CD14-positive monocyte (primary cell): ENCODE results near the gene ERG. TPM values are rescaled to one million over a fixed set of nuclear protein-coding genes. Genes with fewer than 3 reads are reported as not detected.

ENCODE experiments used
- DNase-seq, 3 donors: peaks; one replicate each; pipeline ENCODE4 v3.0.0-alpha.2; 2011 to 2022
- H2AFZ ChIP-seq: 2 replicates; pipeline ENCODE4 v1.6.0; 2012; ENCODE audit warnings: mild to moderate bottlenecking, low read depth, low read length, inconsistent platforms; ENCODE audit not compliant: insufficient read depth, poor library complexity, severe bottlenecking
- H3K27ac ChIP-seq, 2 donors: 1 replicate in 1 of 2; 2 replicates in 1 of 2; pipeline ENCODE4 v1.5.1; 2012 to 2013; ENCODE audit warnings: low read length in 2 of 2, control low read depth in 1 of 2, inconsistent platforms in 1 of 2, low read depth in 1 of 2, mild to moderate bottlenecking in 1 of 2
- H3K27me3 ChIP-seq, 2 donors: one replicate each; pipeline versions ENCODE4 v1.6.0 to v1.6.1; 2011 to 2013; ENCODE audit warnings: low read length in 2 of 2; ENCODE audit not compliant: control insufficient read depth in 2 of 2, insufficient read depth in 2 of 2
- H3K36me3 ChIP-seq, 2 donors: replicated peaks in 1 of 2; 1 replicate in 1 of 2; 2 replicates in 1 of 2; pipeline versions ENCODE4 v1.5.1 to v1.6.1; 2012 to 2013; ENCODE audit warnings: low read length in 2 of 2, control low read depth in 1 of 2, inconsistent platforms in 1 of 2, mild to moderate bottlenecking in 1 of 2; ENCODE audit not compliant: insufficient read depth in 2 of 2, control insufficient read depth in 1 of 2
- H3K4me1 ChIP-seq, 2 donors: 1 replicate in 1 of 2; 2 replicates in 1 of 2; pipeline versions ENCODE4 v1.5.1 to v1.6.1; 2012 to 2013; ENCODE audit warnings: low read length in 2 of 2, control low read depth in 1 of 2, inconsistent platforms in 1 of 2, mild to moderate bottlenecking in 1 of 2, moderate library complexity in 1 of 2; ENCODE audit not compliant: insufficient read depth in 2 of 2, control insufficient read depth in 1 of 2
- H3K4me2 ChIP-seq: replicated peaks from 2 replicates; pipeline ENCODE3; 2012; ENCODE audit warnings: low read length, moderate library complexity, mild to moderate bottlenecking; ENCODE audit not compliant: poor library complexity, severe bottlenecking; ENCODE audit errors: extremely low read depth
- H3K4me3 ChIP-seq, 3 experiments: fragments of 200-600 bp in 1 of 3; sonication (generic) in 1 of 3; replicated peaks in 1 of 3; 1 replicate in 2 of 3; 2 replicates in 1 of 3; pipeline ENCODE4 v1.5.1; 2011 to 2013; ENCODE audit warnings: low read length in 3 of 3, mild to moderate bottlenecking in 3 of 3, control low read depth in 2 of 3, low read depth in 2 of 3, inconsistent platforms in 1 of 3, moderate library complexity in 1 of 3
- H3K79me2 ChIP-seq: 2 replicates; pipeline ENCODE4 v1.6.0; 2012; ENCODE audit warnings: mild to moderate bottlenecking, control low read depth, inconsistent platforms, low read length, moderate library complexity; ENCODE audit not compliant: insufficient read depth
- H3K9ac ChIP-seq: 2 replicates; pipeline ENCODE4 v1.6.0; 2017; ENCODE audit warnings: low read length, mild to moderate bottlenecking; ENCODE audit not compliant: insufficient read depth, poor library complexity, severe bottlenecking
- H3K9me3 ChIP-seq, 2 donors: replicated peaks in 1 of 2; 1 replicate in 1 of 2; 2 replicates in 1 of 2; pipeline versions ENCODE4 v1.5.1 to v1.6.1; 2012 to 2013; ENCODE audit warnings: low read length in 2 of 2, control low read depth in 1 of 2; ENCODE audit not compliant: control insufficient read depth in 1 of 2, insufficient read depth in 1 of 2
- H4K20me1 ChIP-seq: 2 replicates; pipeline ENCODE4 v1.6.0; 2012; ENCODE audit warnings: mild to moderate bottlenecking, low read length, control low read depth, moderate library complexity; ENCODE audit not compliant: insufficient read depth
- H3K27ac Mint-ChIP-seq, 7 donors: one replicate each; pipeline ENCODE4 v1.8.0; 2020; ENCODE audit warnings: mild to moderate bottlenecking in 7 of 7, mixed read lengths in 7 of 7, moderate library complexity in 6 of 7, inconsistent platforms in 2 of 7
- H3K27me3 Mint-ChIP-seq, 3 donors: one replicate each; pipeline ENCODE4 v1.8.0; 2021 to 2022; ENCODE audit warnings: low read depth in 3 of 3, mild to moderate bottlenecking in 3 of 3, mixed read lengths in 3 of 3, moderate library complexity in 3 of 3, inconsistent platforms in 1 of 3
- H3K36me3 Mint-ChIP-seq, 2 donors: one replicate each; pipeline ENCODE4 v1.8.0; 2020; ENCODE audit warnings: mixed read lengths in 2 of 2, inconsistent platforms in 1 of 2, mild to moderate bottlenecking in 1 of 2
- H3K4me1 Mint-ChIP-seq: one replicate; pipeline ENCODE4 v1.8.0; 2020; ENCODE audit warnings: mild to moderate bottlenecking, mixed read lengths
- H3K4me3 Mint-ChIP-seq, 2 donors: one replicate each; pipeline ENCODE4 v1.8.0; 2020; ENCODE audit warnings: mild to moderate bottlenecking in 2 of 2, mixed read lengths in 2 of 2, moderate library complexity in 1 of 2
- H3K9me3 Mint-ChIP-seq, 7 donors: one replicate each; pipeline ENCODE4 v1.8.0; 2020 to 2022; ENCODE audit warnings: mixed read lengths in 7 of 7, mild to moderate bottlenecking in 6 of 7, moderate library complexity in 6 of 7, inconsistent platforms in 2 of 7
- WGBS: methylation state at CpG from one replicate; pipeline ENCODE4 v1.1.5; 2013; ENCODE audit warnings: missing lambda C conversion rate; ENCODE audit not compliant: insufficient coverage; 5-methylcytosine and 5-hydroxymethylcytosine counted together
- intact Hi-C, 2 donors: fragments of 100-400 bp; cut with micrococcal nuclease; formaldehyde crosslinking; loops; one replicate each; pipeline versions ENCODE4 v1.15.0 to v1.15.1; 2023
- polyA plus RNA-seq, 3 donors: library from polyadenylated mRNA; depleted of rRNA in 1 of 3; unstranded in 2 of 3; stranded (reverse) in 1 of 3; fragments of 300-500 nt in 2 of 3; fragments of >200 nt in 1 of 3; fragmentation: Illumina TruSeq in 2 of 3; gene quantifications; 1 replicate in 2 of 3; 2 replicates in 1 of 3; pipeline ENCODE4 v1.2.3, GENCODE V29; 2012 to 2021
- TF ChIP-seq, protein P1 (sequence below): fragments of 200-600 bp; IDR thresholded peaks from one replicate; pipeline ENCODE4 v1.8.0; 2022; ENCODE audit warnings: antibody characterized with exemption, mild to moderate bottlenecking

ERG gene
- polyA plus RNA-seq, 3 donors = 0.16 to 0.22 TPM; not detected in 1

DNA sequence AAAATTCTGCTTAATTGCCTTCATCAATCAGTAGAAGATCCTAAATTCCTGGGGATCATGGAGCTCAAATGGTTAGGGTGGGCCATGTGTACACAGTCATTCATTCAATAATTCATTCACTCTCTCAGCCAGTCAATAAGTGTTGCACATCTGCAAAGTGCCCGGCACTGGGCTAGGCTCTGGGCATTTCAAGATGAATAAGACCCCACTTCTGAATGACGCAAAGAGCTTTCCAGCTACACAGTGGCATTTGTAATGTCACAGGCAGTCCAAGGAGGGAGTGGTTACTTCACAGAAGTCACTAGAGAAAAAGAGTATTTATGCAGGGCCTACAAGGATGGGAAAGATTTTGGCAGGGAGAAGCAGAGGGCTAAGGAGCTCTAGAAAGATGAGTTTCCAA lies 148.3 kb downstream of the ERG start:
- Histone ChIP-seq H4K20me1 (no peaks in the 10 kb centered on the region), H3K9me3 (no peaks in the 10 kb centered on the region), H3K27me3 (no peaks in the 10 kb centered on the region), H3K4me2 (no peak overlapping the region), H3K4me1 (peaks cover 25 to 38% of the 10 kb centered on the region in 2 donors), H3K27ac (peak overlapping the region in 1 of 2 donors; percentile 86), H3K79me2 (no peaks in the 10 kb centered on the region), H3K36me3 (no peaks in the 10 kb centered on the region), H3K9ac (no peak overlapping the region), H3K4me3 (no peak overlapping the region), H2AFZ (no peak overlapping the region)
- peak overlapping the region in 2 of 7 donors; percentile 16 to 83 for H3K27ac Mint-ChIP-seq
- H3K27me3 Mint-ChIP-seq = peaks cover 3 to 10% (median 7%) of the 10 kb centered on the region in 3 donors
- DNase-seq = no peak
- intact Hi-C loops = loop anchor here (5.0 to 10.0 kb wide), 2 partner anchors 53 to 645 kb away; no protein-coding TSS in a partner anchor
- peaks cover 0 to 4% of the 10 kb centered on the region in 2 donors for H3K36me3 Mint-ChIP-seq
- peaks cover 0 to 5% (median 3%) of the 10 kb centered on the region in 7 donors for H3K9me3 Mint-ChIP-seq
- TF ChIP-seq, protein P1, sequence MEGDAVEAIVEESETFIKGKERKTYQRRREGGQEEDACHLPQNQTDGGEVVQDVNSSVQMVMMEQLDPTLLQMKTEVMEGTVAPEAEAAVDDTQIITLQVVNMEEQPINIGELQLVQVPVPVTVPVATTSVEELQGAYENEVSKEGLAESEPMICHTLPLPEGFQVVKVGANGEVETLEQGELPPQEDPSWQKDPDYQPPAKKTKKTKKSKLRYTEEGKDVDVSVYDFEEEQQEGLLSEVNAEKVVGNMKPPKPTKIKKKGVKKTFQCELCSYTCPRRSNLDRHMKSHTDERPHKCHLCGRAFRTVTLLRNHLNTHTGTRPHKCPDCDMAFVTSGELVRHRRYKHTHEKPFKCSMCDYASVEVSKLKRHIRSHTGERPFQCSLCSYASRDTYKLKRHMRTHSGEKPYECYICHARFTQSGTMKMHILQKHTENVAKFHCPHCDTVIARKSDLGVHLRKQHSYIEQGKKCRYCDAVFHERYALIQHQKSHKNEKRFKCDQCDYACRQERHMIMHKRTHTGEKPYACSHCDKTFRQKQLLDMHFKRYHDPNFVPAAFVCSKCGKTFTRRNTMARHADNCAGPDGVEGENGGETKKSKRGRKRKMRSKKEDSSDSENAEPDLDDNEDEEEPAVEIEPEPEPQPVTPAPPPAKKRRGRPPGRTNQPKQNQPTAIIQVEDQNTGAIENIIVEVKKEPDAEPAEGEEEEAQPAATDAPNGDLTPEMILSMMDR = no peak
- no peak overlapping the region for H3K4me3 Mint-ChIP-seq
- peaks cover 39% of the 10 kb centered on the region for H3K4me1 Mint-ChIP-seq
- 100% methylated on average over 2 of the region's 2 CpGs for WGBS

- TF ChIP-seq, protein P1 = no peak
Observed at GRCh38 chr21:38349111-38349746, 149.0 kb downstream of the ERG start.

More at GRCh38 chr21:38349111-38349746, 149.0 kb downstream of the ERG start:
- H3K27ac ChIP-seq = no peak overlapping the region
- intact Hi-C loops = loop anchor here in 1 of 2 donors (5.0 kb wide), 1 partner anchor 52 kb away; no protein-coding TSS in a partner anchor
- H3K4me1 ChIP-seq = peaks cover 25 to 38% of the 10 kb centered on the region in 2 donors
- H3K9me3 ChIP-seq = no peaks in the 10 kb centered on the region
- Mint-ChIP-seq H3K9me3 (peaks cover 0 to 5% (median 3%) of the 10 kb centered on the region in 7 donors), H3K27me3 (peaks cover 2 to 9% (median 7%) of the 10 kb centered on the region in 3 donors), H3K36me3 (peaks cover 0 to 4% of the 10 kb centered on the region in 2 donors), H3K27ac (no peak overlapping the region), H3K4me3 (no peak overlapping the region), H3K4me1 (peaks cover 39% of the 10 kb centered on the region)
- H3K27me3 ChIP-seq = no peaks in the 10 kb centered on the region
- no peaks in the 10 kb centered on the region for H4K20me1 ChIP-seq
- H3K9ac ChIP-seq = no peak overlapping the region
- H3K4me2 ChIP-seq = no peak overlapping the region
- no peak for DNase-seq
- no peaks in the 10 kb centered on the region for H3K79me2 ChIP-seq
- no peak overlapping the region for H2AFZ ChIP-seq
- WGBS = 98% methylated on average over 7 of the region's 10 CpGs
- no peak overlapping the region for H3K4me3 ChIP-seq
- H3K36me3 ChIP-seq = no peaks in the 10 kb centered on the region
